Mammary epithelial cell (primary cell): ENCODE data around the gene OR8U1.

ENCODE experiments used
- CTCF ChIP-seq, 2 donors: IDR thresholded peaks in 1 of 2; conservative IDR thresholded peaks in 1 of 2; 2 replicates each; pipeline ENCODE4 v1.5.1; 2011 to 2012; ENCODE audit warnings: inconsistent platforms in 2 of 2, low read length in 2 of 2, mild to moderate bottlenecking in 2 of 2, control low read depth in 1 of 2, low read depth in 1 of 2; ENCODE audit not compliant: insufficient read depth in 1 of 2; ENCODE audit errors: extremely low read depth in 1 of 2
- EZH2 ChIP-seq: IDR thresholded peaks from 2 replicates; pipeline ENCODE4 v1.6.1; 2012; ENCODE audit warnings: low read length, inconsistent platforms, borderline replicate concordance

- TF ChIP-seq CTCF (conservative IDR thresholded peaks at IDR 0.05 in 1 of 2, IDR thresholded peaks at IDR 0.05 in 1 of 2; ENCODE audit: extremely low read depth in 1 of 2, insufficient read depth in 1 of 2, low read depth in 1 of 2, low read length in 2 of 2) (no peak), EZH2 (no peak)
Observed at GRCh38 chr11:56331861-56332491, 43.4 kb upstream of the OR8U1 start.
